AG04449 (cell line): ENCODE results near the gene BBS9.

Source experiments
- CTCF ChIA-PET: fragments of 350-600 bp; formaldehyde crosslinking; extraction: SDS; loops from one replicate; lab custom pipeline; 2021; ENCODE audit warnings: antibody characterized with exemption; lab: Yijun Ruan, JAX
- POLR2A ChIA-PET: fragments of 400-600, 350-600 bp; formaldehyde crosslinking; extraction: SDS; loops from one replicate; lab custom pipeline; 2020; ENCODE audit warnings: antibody characterized with exemption, inconsistent platforms; lab: Yijun Ruan, JAX
- DNase-seq: peaks from one replicate; pipeline ENCODE4 v3.0.0-alpha.2; 2010; ENCODE audit warnings: low read depth, low spot score
- H3K4me3 ChIP-seq: 2 replicates; pipeline ENCODE4 v1.5.1; 2011; ENCODE audit warnings: low read depth, mild to moderate bottlenecking, control low read depth, low read length
- CTCF ChIP-seq: IDR thresholded peaks from one replicate; pipeline ENCODE4 v1.5.1; 2011; ENCODE audit warnings: mild to moderate bottlenecking, moderate library complexity, low read length, control low read depth, inconsistent platforms; ENCODE audit not compliant: insufficient read depth; ENCODE audit errors: missing control alignments

Gene BBS9

DNA sequence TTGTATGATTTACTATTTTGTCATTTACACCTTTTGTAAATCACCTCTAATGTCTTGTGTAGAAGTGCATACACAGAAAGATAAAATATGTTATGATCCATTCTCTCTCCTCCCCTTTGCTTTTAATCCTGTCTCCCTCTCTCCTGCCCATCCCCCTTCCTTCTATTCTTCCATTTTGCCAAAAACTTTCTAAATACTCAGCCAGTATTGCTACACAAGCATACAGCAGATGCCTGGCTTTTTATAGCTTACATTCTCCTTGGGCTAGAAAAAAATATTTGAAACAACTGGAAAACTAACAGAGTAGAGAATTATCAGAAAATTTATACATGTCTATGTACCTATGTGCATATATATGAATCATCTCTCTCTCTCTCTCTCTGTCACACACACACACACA lies 467.3 kb downstream of the BBS9 start:
- POLR2A ChIA-PET = no interaction called here
- CTCF ChIA-PET = no interaction called here
- no peak for TF ChIP-seq CTCF
- DNase-seq = no peak
- no peak overlapping the region for H3K4me3 ChIP-seq

DNA sequence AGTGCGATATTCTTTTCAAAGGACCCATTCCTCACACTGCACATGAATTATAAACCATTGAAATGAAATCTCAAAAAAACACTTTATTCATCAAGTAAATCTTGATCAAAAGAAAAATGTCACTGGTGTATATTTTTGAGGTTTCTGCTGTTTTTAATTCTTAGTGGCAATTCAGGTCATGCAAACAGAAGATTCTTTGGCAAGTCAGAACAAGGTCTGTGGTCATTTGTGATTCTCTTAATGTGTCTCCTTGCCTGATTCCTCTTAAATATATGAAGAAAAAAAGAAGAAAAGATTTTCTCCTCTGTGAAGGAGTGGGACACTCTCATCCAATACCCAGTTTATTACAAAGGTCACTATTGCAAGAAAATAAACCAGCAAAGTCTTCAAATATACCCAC lies 467.8 kb downstream of the BBS9 start:
- DNase-seq = no peak
- no peak for TF ChIP-seq CTCF
- POLR2A ChIA-PET = no interaction called here
- H3K4me3 ChIP-seq = no peak overlapping the region
- CTCF ChIA-PET = no interaction called here

DNA sequence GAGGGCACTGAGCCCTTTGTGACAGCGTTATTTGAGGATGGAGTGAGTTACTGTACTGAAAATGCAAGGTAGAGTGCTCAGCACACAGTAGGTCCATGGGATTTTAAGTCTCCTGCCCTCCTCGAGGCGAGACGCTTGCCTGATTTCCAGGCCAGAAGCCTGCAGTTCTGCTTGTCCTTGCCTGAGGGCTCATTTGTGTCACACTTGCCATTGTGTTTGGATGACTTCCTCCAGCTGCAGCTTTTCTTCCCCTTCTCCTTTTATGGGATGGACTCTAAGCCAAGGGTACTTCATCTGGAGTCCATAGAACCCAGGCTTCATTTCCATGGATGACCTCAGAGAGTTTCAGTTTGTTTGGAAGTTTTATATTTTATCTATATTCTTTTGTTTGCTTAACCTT lies 471.7 kb downstream of the BBS9 start:
- DNase-seq = no peak
- ChIA-PET CTCF (no interaction called here), POLR2A (no interaction called here)
- H3K4me3 ChIP-seq = no peak overlapping the region
- no peak for TF ChIP-seq CTCF

DNA sequence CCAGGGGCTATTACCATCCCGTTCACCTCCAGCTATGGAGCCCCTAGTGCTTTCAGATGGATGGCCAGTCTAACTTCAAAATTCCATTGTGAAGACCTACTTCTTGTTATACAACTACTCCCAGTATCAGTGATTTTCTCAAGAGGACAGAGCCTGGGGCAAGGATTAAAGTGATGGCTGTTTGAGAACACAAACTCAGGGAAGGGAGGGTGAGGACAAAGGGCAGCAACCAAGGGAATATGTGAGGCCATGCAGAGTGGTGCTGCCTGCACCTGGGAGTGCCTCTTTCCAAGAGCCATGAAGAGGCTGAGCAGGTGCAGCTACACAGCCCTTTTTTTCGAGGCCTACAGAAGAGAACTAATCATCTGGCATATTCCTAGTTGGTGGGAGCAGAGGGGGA lies 472.5 kb downstream of the BBS9 start:
- CTCF ChIA-PET = no interaction called here
- H3K4me3 ChIP-seq = no peak overlapping the region
- no peak for DNase-seq
- TF ChIP-seq CTCF = no peak
- POLR2A ChIA-PET = no interaction called here

- DNase-seq = no peak
- H3K4me3 ChIP-seq = no peak overlapping the region
- ChIA-PET POLR2A (no interaction called here), CTCF (no interaction called here)
- no peak for TF ChIP-seq CTCF
These were observed 474.7 kb downstream of the BBS9 start for GRCh38 chr7:33604056-33604455.

- H3K4me3 ChIP-seq = no peak overlapping the region
- CTCF ChIA-PET = no interaction called here
- POLR2A ChIA-PET = no interaction called here
- TF ChIP-seq CTCF = no peak
- DNase-seq = no peak
These were observed 481.6 kb downstream of the BBS9 start for GRCh38 chr7:33610918-33611317.

- no peak for DNase-seq
These were observed 483.1 kb downstream of the BBS9 start for GRCh38 chr7:33612442-33612841.

More at GRCh38 chr7:33612442-33612841, 483.1 kb downstream of the BBS9 start:
- ChIA-PET POLR2A (no interaction called here), CTCF (no interaction called here)
- no peak overlapping the region for H3K4me3 ChIP-seq
- TF ChIP-seq CTCF = no peak
